Ovary (tissue), 9 donors: ENCODE results near the gene PCDH15. TPM values are rescaled to one million over a fixed set of nuclear protein-coding genes. Genes with fewer than 3 reads are reported as not detected.

Source experiments
- DNase-seq, 5 donors: peaks; one replicate each; pipeline ENCODE4 v3.0.0-alpha.2; 2019 to 2020
- H3K27ac ChIP-seq, 2 donors: fragments of 200-600 bp; one replicate each; pipeline versions ENCODE4 v1.5.1 to v1.8.0; 2019 to 2022
- H3K27me3 ChIP-seq: fragments of 200-600 bp; one replicate; pipeline ENCODE4 v1.8.0; 2022
- H3K36me3 ChIP-seq: fragments of 200-600 bp; sonication (generic); one replicate; pipeline ENCODE4 v1.5.1; 2019
- H3K4me1 ChIP-seq: one replicate; pipeline ENCODE4 v1.8.1; 2013; ENCODE audit warnings: mild to moderate bottlenecking, moderate library complexity; ENCODE audit not compliant: insufficient read depth
- H3K4me3 ChIP-seq: fragments of 200-600 bp; sonication (generic); one replicate; pipeline ENCODE4 v1.5.1; 2017
- H3K9me3 ChIP-seq, 2 donors: fragments of 200-600 bp in 1 of 2; sonication (generic) in 1 of 2; one replicate each; pipeline versions ENCODE4 v1.5.1 to v1.8.1; 2013 to 2019; ENCODE audit warnings: mild to moderate bottlenecking in 1 of 2, moderate library complexity in 1 of 2
- EP300 ChIP-seq: sonication (generic); formaldehyde crosslinking; IDR thresholded peaks from one replicate; pipeline ENCODE4 v1.6.1; 2017; ENCODE audit warnings: antibody characterized with exemption
- POLR2A ChIP-seq: fragments of 450-650 bp; IDR thresholded peaks from one replicate; pipeline ENCODE4 v1.6.1; 2017; ENCODE audit warnings: antibody characterized with exemption, mild to moderate bottlenecking, moderate library complexity
- WGBS, 3 donors: extraction: QIAGEN DNeasy Blood & Tissue Kit in 1 of 3; methylation state at CpG; one replicate each; pipeline versions ENCODE4 v1.1.5 to v1.1.7; 2013 to 2017; 5-methylcytosine and 5-hydroxymethylcytosine counted together
- intact Hi-C, 4 donors: fragments of 100-400 bp; cut with DNase I; formaldehyde crosslinking; loops; one replicate each; pipeline versions ENCODE4 v1.11.0 to v1.15.1; 2022 to 2023
- polyA plus RNA-seq, 2 donors: library from polyadenylated mRNA; stranded (reverse); fragments of 200-250 nt in 1 of 2; fragments of 350-450 nt in 1 of 2; fragmentation: Illumina TruSeq in 1 of 2; extraction: RNeasy Lipid Tissue Mini Kit (QIAGEN cat#74804) in 1 of 2; gene quantifications; one replicate each; pipeline ENCODE4 v1.2.3, GENCODE V29; 2013 to 2014
- total RNA-seq, 7 donors: library from RNA; depleted of rRNA in 2 of 7; stranded (reverse); fragments of >200 nt in 2 of 7; fragmentation: NEBNext Ultra II Directional in 3 of 7; extraction: Animal tissue kit (Norgen Biotek cat#: 25700) in 3 of 7; gene quantifications; one replicate each; pipeline versions ENCODE4 v1.1.0 to v1.2.4, GENCODE V29; 2016 to 2023
- TF ChIP-seq, protein P1 (sequence below), 3 donors: fragments of 450-650 bp in 2 of 3; fragments of 200-600 bp in 1 of 3; IDR thresholded peaks; one replicate each; pipeline versions ENCODE4 v1.5.1 to v1.8.0; 2016 to 2022; ENCODE audit warnings: antibody characterized with exemption in 3 of 3, mild to moderate bottlenecking in 1 of 3
- donor health status: DM: no; HTN: no; CAD: no; lungs with moderate emphysema.
- donor health status: DM: no; HTN: no; CAD: no.
- donor health status: Bipolar disorder and iron deficiency.
- donor health status: DM: yes; HTN: yes; CAD: no.
- donor health status: DM: no; HTN: no; CAD: no.
- donor health status: DM: yes; HTN: yes; CAD: no.

Gene PCDH15
- total and polyA plus RNA-seq, 9 donors, result 0.02 to 0.34 TPM; not detected in 7

- no peaks in the 10 kb centered on the region for H3K36me3 ChIP-seq
- no peak for DNase-seq
- H3K4me3 ChIP-seq, result no peak overlapping the region
- no peak overlapping the region for H3K27ac ChIP-seq
- intact Hi-C loops, result no loop called here
- H3K9me3 ChIP-seq, result no peaks in the 10 kb centered on the region
- no peaks in the 10 kb centered on the region for H3K4me1 ChIP-seq
- H3K27me3 ChIP-seq, result no peaks in the 10 kb centered on the region
- TF ChIP-seq POLR2A, result no peak
- TF ChIP-seq, protein P1, sequence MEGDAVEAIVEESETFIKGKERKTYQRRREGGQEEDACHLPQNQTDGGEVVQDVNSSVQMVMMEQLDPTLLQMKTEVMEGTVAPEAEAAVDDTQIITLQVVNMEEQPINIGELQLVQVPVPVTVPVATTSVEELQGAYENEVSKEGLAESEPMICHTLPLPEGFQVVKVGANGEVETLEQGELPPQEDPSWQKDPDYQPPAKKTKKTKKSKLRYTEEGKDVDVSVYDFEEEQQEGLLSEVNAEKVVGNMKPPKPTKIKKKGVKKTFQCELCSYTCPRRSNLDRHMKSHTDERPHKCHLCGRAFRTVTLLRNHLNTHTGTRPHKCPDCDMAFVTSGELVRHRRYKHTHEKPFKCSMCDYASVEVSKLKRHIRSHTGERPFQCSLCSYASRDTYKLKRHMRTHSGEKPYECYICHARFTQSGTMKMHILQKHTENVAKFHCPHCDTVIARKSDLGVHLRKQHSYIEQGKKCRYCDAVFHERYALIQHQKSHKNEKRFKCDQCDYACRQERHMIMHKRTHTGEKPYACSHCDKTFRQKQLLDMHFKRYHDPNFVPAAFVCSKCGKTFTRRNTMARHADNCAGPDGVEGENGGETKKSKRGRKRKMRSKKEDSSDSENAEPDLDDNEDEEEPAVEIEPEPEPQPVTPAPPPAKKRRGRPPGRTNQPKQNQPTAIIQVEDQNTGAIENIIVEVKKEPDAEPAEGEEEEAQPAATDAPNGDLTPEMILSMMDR (IDR thresholded peaks at IDR 0.05), result no peak
- TF ChIP-seq EP300, result no peak
Observed at GRCh38 chr10:54065106-54065505, 735.9 kb downstream of the PCDH15 start.

- no peak for TF ChIP-seq POLR2A
- TF ChIP-seq, protein P1 (IDR thresholded peaks at IDR 0.05), result no peak
- TF ChIP-seq EP300, result no peak
- H3K4me1 ChIP-seq, result no peaks in the 10 kb centered on the region
- H3K4me3 ChIP-seq, result no peak overlapping the region
- H3K9me3 ChIP-seq, result no peaks in the 10 kb centered on the region
- no peak for DNase-seq
- intact Hi-C loops, result no loop called here
- H3K27ac ChIP-seq, result no peak overlapping the region
- no peaks in the 10 kb centered on the region for H3K27me3 ChIP-seq
- WGBS, 3 donors, result 90 to 94% (median 93%) methylated on average over 5 of the region's 5 CpGs
- no peaks in the 10 kb centered on the region for H3K36me3 ChIP-seq
Observed at GRCh38 chr10:54064215-54064614, 736.8 kb downstream of the PCDH15 start.

DNA sequence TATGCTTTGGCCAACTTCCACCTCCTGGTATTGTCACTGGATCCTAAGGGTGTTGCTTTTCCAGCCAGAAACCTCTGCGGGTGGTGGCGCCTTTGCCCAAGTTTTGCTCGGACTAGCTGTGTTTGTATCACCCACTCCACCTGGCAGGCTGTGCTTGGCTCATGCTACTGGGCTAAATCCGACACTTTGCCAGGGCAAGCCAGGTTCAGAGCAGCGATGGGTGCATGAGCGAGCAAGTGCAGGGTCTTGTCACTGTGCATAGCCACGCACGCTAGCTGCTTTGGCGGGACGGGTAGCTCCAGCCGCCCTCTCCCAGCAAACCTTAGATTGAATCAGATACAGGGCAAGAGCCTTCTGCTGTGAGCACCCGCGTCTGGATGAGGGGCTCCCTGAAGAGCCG lies 737.5 kb downstream of the PCDH15 start:
- H3K27ac ChIP-seq, result no peak overlapping the region
- WGBS, 3 donors, result 91 to 96% (median 95%) methylated on average over 14 of the region's 14 CpGs
- H3K36me3 ChIP-seq, result no peaks in the 10 kb centered on the region
- H3K27me3 ChIP-seq, result no peaks in the 10 kb centered on the region
- intact Hi-C loops, result no loop called here
- no peaks in the 10 kb centered on the region for H3K4me1 ChIP-seq
- DNase-seq, result no peak
- TF ChIP-seq EP300, result no peak
- TF ChIP-seq POLR2A, result no peak
- no peaks in the 10 kb centered on the region for H3K9me3 ChIP-seq
- no peak overlapping the region for H3K4me3 ChIP-seq

DNA sequence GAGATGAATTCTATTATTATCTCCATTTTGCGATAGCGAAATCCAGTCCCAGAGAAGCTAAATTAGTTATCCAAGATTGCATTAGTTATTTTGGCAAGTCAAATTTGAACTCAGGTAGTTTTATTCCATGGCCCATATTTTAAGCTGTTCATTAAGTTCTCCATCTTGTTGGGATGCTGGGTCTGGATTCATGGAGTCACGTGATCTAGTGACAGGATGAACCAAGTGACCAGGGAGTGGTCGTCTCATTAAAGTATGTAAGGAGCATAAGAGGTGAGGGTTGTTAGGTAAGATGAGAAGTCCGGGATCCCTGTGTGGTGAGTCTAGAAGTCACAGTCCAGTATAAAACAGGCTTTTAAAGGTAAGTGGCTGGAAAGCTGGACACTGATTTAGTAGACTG lies 740.5 kb downstream of the PCDH15 start:
- Histone ChIP-seq H3K4me1 (no peaks in the 10 kb centered on the region), H3K27me3 (no peaks in the 10 kb centered on the region), H3K27ac (no peak overlapping the region), H3K9me3 (no peaks in the 10 kb centered on the region), H3K4me3 (no peak overlapping the region), H3K36me3 (no peaks in the 10 kb centered on the region)
- no peak for DNase-seq
- no peak for TF ChIP-seq POLR2A
- TF ChIP-seq, protein P1 (IDR thresholded peaks at IDR 0.05), result no peak
- TF ChIP-seq EP300, result no peak
- intact Hi-C loops, result no loop called here
- WGBS, 3 donors, result 90 to 91% (median 91%) methylated on average over 5 of the region's 5 CpGs

DNA sequence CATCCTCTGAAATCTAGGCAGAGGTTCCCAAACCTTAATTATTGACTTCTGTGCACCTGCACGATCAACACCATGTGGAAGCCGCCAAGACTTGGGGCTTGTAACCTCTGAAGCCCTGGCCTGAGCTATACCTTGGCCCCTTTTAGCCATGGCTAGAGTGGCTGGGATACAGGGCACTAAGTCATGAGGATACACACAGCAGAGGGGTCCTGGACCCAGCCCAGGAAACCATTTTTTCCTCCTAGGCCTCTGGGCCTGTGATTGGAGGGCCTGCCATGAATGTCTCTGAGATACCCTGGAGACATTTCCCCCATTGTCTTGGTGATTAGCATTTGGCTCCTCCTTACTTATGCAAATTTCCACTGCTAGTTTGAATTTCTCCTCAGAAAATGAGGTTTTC lies 743.7 kb downstream of the PCDH15 start:
- no peak for DNase-seq
- TF ChIP-seq, protein P1 (IDR thresholded peaks at IDR 0.05), result no peak
- TF ChIP-seq POLR2A (no peak), EP300 (no peak)
- intact Hi-C loops, result no loop called here
- Histone ChIP-seq H3K36me3 (no peaks in the 10 kb centered on the region), H3K4me3 (no peak overlapping the region), H3K27ac (no peak overlapping the region), H3K9me3 (no peaks in the 10 kb centered on the region), H3K27me3 (no peaks in the 10 kb centered on the region), H3K4me1 (no peaks in the 10 kb centered on the region)
- 72 to 98% (median 89%) methylated on average over 2 of the region's 2 CpGs for WGBS, 3 donors
